Islet precursor cell (in vitro differentiated cells): ENCODE data around the gene HOXD1.

Experiments used
- DNase-seq: peaks from one replicate; pipeline ENCODE4 v3.0.0-alpha.2; 2018

The HOXD1 gene

GRCh38 chr2:176187899-176188773, at the start of gene HOXD1:
Gene HOXD1, plus strand, starts transcription at chr2:176188668. Its CDS starts 134 bp downstream, at chr2:176188802.
- DNase-seq, result peak; percentile 68

GRCh38 chr2:176138923-176139660, 49.4 kb upstream of the HOXD1 start:
- DNase-seq, result no peak

GRCh38 chr2:176139661-176140512, 48.6 kb upstream of the HOXD1 start:
- no peak for DNase-seq

- peak; percentile 89 for DNase-seq
Observed at GRCh38 chr2:176140513-176141317, 47.8 kb upstream of the HOXD1 start.

GRCh38 chr2:176142281-176142680, 46.2 kb upstream of the HOXD1 start:
- DNase-seq, result no peak

- DNase-seq, result no peak
Observed at GRCh38 chr2:176145085-176145969, 43.1 kb upstream of the HOXD1 start.

- DNase-seq, result no peak
Observed at GRCh38 chr2:176146101-176146500, 42.4 kb upstream of the HOXD1 start.

- no peak for DNase-seq
Observed at GRCh38 chr2:176146645-176147044, 41.8 kb upstream of the HOXD1 start.

- no peak for DNase-seq
Observed at GRCh38 chr2:176147210-176147799, 41.2 kb upstream of the HOXD1 start.

- DNase-seq, result no peak
Observed at GRCh38 chr2:176147800-176148496, 40.5 kb upstream of the HOXD1 start.

GRCh38 chr2:176148751-176149421, 39.6 kb upstream of the HOXD1 start:
- DNase-seq, result no peak

GRCh38 chr2:176149481-176149938, 39.0 kb upstream of the HOXD1 start:
- peak; percentile 57 for DNase-seq

GRCh38 chr2:176149939-176150583, 38.4 kb upstream of the HOXD1 start:
- DNase-seq, result no peak

- DNase-seq, result no peak
Observed at GRCh38 chr2:176150584-176151441, 37.7 kb upstream of the HOXD1 start.

GRCh38 chr2:176151442-176152287, 36.8 kb upstream of the HOXD1 start, which contains the start of gene HOXD4:
Gene HOXD4, plus strand, starts transcription at chr2:176151550. Its CDS starts 84 bp downstream, at chr2:176151634.
- peak; percentile 58 for DNase-seq

GRCh38 chr2:176152350-176153181, 35.9 kb upstream of the HOXD1 start:
- no peak for DNase-seq
